ENCODE data around the gene RBM41. TPM values are rescaled to one million over a fixed set of nuclear protein-coding genes. Genes with fewer than 3 reads are reported as not detected.

RBM41 gene
- total RNA-seq, 1 donor from 2014 or later: 20.4 TPM

DNA sequence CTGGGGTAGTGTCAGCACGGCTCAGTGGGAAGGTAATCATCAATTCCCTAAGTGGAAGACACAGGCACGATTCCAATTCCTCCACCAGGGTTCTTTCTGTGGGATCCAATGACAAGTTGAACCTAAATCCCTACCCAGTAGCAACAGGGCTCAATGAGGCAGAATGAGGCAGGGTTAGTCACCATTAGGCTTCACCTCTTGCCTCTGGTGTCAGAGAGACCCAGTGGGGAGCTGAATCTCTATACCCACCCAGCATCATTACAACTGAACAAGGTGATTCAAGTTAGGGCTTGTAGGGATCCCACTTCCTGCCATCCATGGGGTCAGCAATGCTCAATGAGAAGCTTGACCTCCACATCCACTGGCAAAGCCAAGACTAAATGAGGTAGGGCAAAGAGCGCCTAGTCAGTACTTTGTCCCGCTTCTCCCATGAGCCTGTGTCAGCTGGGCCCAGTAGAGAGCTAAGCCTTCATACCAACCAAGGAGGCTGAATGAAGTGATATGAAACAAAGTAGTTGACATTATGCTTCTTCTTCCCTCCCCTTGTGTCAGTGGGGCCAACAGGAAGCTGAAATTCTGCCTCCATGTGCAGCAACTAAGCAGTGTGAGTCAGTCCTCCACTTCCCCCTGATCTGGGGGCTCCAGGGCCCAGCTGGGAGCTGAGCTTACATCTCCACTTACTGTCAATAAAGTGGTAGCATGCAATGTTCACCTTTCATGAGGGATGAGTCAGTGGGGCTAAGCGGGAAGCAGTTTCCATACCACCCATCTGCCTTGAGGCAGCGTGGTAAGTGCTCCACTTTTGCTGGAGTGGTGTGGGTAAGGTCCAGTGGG is 36.4 kb upstream of the RBM41 start:
- ATAC-seq: no peak

DNA sequence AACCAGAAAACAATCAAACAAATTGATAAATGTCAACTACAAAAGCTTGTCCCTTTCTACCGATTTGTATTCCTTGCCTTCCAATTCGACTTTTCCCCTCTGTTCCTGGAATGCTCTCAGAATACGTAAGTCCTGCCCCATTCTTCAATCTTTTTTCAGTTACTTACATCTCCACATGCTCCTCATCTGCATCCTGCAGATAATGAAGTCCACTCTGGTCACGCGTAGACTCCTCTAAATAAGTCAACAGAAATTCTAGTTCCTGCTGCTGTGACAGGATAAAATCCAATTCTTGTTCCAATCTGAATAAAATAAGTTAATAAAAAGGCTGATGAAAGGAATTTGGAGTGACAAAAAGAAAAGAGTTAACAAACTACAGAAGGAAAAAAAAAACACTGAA is 34.4 kb upstream of the RBM41 start:
- Histone ChIP-seq H3K4me1 (no peaks in the 10 kb centered on the region), H3K36me3 (no peaks in the 10 kb centered on the region), H3K27me3 (ENCODE audit: low read depth) (no peaks in the 10 kb centered on the region), H3K27ac (no peak overlapping the region), H3K9me3 (no peaks in the 10 kb centered on the region), H3K4me3 (no peak overlapping the region)
- ATAC-seq (no peak), DNase-seq (no peak)
- TF ChIP-seq, protein P1, sequence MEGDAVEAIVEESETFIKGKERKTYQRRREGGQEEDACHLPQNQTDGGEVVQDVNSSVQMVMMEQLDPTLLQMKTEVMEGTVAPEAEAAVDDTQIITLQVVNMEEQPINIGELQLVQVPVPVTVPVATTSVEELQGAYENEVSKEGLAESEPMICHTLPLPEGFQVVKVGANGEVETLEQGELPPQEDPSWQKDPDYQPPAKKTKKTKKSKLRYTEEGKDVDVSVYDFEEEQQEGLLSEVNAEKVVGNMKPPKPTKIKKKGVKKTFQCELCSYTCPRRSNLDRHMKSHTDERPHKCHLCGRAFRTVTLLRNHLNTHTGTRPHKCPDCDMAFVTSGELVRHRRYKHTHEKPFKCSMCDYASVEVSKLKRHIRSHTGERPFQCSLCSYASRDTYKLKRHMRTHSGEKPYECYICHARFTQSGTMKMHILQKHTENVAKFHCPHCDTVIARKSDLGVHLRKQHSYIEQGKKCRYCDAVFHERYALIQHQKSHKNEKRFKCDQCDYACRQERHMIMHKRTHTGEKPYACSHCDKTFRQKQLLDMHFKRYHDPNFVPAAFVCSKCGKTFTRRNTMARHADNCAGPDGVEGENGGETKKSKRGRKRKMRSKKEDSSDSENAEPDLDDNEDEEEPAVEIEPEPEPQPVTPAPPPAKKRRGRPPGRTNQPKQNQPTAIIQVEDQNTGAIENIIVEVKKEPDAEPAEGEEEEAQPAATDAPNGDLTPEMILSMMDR (IDR thresholded peaks at IDR 0.05): no peak
- intact Hi-C loops (cut with DNase I): no loop called here

More for the DNA sequence above, 36.4 kb upstream of the RBM41 start:
- no peaks in the 10 kb centered on the region for H3K36me3 ChIP-seq
- TF ChIP-seq, protein P1 (IDR thresholded peaks at IDR 0.05): no peak
- no peak for DNase-seq
- H3K4me3 ChIP-seq: no peak overlapping the region
- no peaks in the 10 kb centered on the region for H3K9me3 ChIP-seq
- no peaks in the 10 kb centered on the region for H3K27me3 ChIP-seq (ENCODE audit: low read depth)
- H3K27ac ChIP-seq: no peak overlapping the region
- no peaks in the 10 kb centered on the region for H3K4me1 ChIP-seq
- intact Hi-C loops (cut with DNase I): no loop called here

DNA sequence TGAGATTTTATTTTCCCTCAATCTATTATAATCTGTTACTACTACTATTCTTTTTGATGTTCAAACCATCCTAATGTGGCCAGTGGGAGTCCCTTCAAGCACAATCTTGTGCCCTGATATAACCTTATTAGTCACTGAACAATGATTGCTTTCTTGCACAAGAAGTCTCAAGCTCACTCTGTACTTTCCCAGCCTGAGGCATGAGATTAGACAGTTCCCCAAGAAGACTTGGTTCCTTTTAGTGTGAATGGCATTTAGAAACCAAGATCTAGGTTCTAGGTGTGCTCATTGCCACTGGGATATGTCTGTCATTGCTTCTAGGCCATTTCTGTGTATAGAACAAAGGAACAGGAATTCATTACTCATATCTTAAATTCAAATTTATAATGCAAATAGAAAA is 28.0 kb upstream of the RBM41 start:
- TF ChIP-seq, protein P1 (IDR thresholded peaks at IDR 0.05): no peak
- intact Hi-C loops (cut with DNase I): no loop called here
- Histone ChIP-seq H3K4me1 (no peaks in the 10 kb centered on the region), H3K27ac (no peak overlapping the region), H3K9me3 (no peaks in the 10 kb centered on the region), H3K36me3 (no peaks in the 10 kb centered on the region), H3K27me3 (ENCODE audit: low read depth) (no peaks in the 10 kb centered on the region), H3K4me3 (no peak overlapping the region)
- DNase-seq (no peak), ATAC-seq (no peak)

DNA sequence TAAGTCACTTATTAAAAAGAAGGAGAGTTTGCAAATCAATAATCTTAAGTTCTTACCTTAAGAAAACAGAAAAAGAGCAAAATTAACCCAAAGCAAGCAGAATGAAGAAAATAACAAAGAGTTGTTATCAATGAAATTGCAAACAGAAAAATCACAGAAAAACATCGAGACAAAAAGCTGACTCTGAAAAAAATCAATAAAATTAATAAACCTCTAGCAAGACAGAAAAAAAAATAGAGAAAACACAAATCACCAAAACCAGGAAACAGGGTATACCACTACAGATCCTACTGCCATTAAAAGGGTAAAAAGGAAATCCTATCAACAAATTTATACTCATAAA is 17.3 kb upstream of the RBM41 start:
- Histone ChIP-seq H3K9me3 (no peaks in the 10 kb centered on the region), H3K4me3 (no peak overlapping the region), H3K36me3 (no peaks in the 10 kb centered on the region), H3K4me1 (no peaks in the 10 kb centered on the region), H3K27me3 (ENCODE audit: low read depth) (no peaks in the 10 kb centered on the region), H3K27ac (no peak overlapping the region)
- ATAC-seq: no peak
- no peak for DNase-seq
- TF ChIP-seq, protein P1 (IDR thresholded peaks at IDR 0.05): no peak
- intact Hi-C loops (cut with DNase I): no loop called here

DNA sequence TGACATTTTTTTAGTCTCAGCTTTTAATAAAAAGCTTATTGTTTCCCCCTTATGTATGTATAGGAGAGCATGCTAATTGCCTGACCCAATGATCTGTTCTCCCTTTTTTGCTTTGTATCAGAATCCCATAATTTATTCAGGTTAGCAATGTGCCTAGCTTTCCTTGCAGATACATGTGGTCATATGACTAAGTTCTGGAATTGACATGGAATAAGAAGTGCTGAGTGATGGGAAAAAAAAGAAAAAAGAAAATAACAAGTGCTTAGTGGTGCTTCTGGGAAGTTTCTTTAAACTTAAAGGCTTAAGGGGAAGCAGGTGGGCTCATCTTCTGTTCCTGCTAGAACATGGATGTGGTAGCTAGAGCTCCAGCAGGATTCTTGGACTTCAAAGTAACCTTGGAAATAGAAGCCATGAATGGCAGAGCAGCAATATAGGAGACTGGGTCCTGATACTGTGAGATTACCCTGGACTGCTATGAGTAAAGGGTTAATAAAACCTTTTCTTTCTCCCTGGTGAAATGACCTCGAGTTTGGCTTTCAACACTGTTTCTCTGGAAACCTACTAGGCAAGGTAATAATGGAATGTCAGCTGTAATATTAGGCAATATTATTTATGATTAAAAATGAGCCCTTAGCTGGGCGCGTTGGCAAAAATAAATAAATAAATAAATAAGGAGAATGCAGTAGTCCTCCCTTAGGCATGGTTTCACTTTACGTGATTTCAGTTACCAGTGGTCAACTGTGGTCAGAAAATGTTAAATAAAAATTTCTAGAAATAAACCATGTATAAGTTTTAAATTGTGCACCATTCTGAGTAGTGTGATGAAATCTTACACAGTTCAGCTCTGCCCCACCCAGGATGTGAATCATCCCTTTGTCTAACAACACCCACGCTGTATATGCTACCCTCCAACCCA is 16.7 kb upstream of the RBM41 start:
- ATAC-seq: no peak
- Histone ChIP-seq H3K27me3 (ENCODE audit: low read depth) (no peaks in the 10 kb centered on the region), H3K4me1 (no peaks in the 10 kb centered on the region), H3K4me3 (no peak overlapping the region), H3K27ac (no peak overlapping the region), H3K36me3 (no peaks in the 10 kb centered on the region), H3K9me3 (no peaks in the 10 kb centered on the region)
- intact Hi-C loops (cut with DNase I): no loop called here
- TF ChIP-seq, protein P1 (IDR thresholded peaks at IDR 0.05): no peak
- DNase-seq: no peak
